KOPT-K1 (cell line): ENCODE results near the gene RGP1.
A peak's percentile ranks its signal among the peaks of the same experiment; 100 is the strongest.

Experiments
- H3K27ac ChIP-seq: fragments of 200-600 bp; sonication (generic); 2 replicates; pipeline ENCODE4 v1.5.1; 2016; ENCODE audit warnings: antibody characterized with exemption, mild to moderate bottlenecking, low read depth, low read length; ENCODE audit not compliant: poor library complexity, severe bottlenecking
- H3K36me3 ChIP-seq: fragments of 200-600 bp; sonication (generic); 2 replicates; pipeline ENCODE4 v1.5.1; 2017; ENCODE audit warnings: antibody characterized with exemption, mild to moderate bottlenecking, low read length, moderate library complexity; ENCODE audit not compliant: insufficient read depth
- H3K9me3 ChIP-seq: fragments of 200-600 bp; sonication (generic); 2 replicates; pipeline ENCODE4 v1.5.1; 2017; ENCODE audit warnings: antibody characterized with exemption, low read length, mild to moderate bottlenecking; ENCODE audit not compliant: insufficient read depth, poor library complexity, severe bottlenecking

Gene RGP1

GRCh38 chr9:35748858-35749514, at the start of gene RGP1, which contains the start of gene GBA2:
RGP1 (plus strand) TSS chr9:35749287; CDS start chr9:35749756, 469 bp downstream.
GBA2 (minus strand) TSS chr9:35749228; CDS start chr9:35748704, 524 bp downstream.
- H3K9me3 ChIP-seq, result no peaks in the 10 kb centered on the region
- peak within 1 kb of the TSS; percentile 59 for H3K27ac ChIP-seq
- peaks cover 22% of the 10 kb centered on the region for H3K36me3 ChIP-seq

GRCh38 chr9:35700031-35700430, 49.1 kb upstream of the RGP1 start:
- peaks cover 96% of the 10 kb centered on the region for H3K36me3 ChIP-seq
- H3K27ac ChIP-seq, result no peak overlapping the region
- H3K9me3 ChIP-seq, result no peaks in the 10 kb centered on the region

- H3K27ac ChIP-seq, result no peak overlapping the region
- H3K9me3 ChIP-seq, result no peaks in the 10 kb centered on the region
- peaks cover 100% of the 10 kb centered on the region for H3K36me3 ChIP-seq
These were observed 48.1 kb upstream of the RGP1 start for GRCh38 chr9:35700942-35701341.

- H3K36me3 ChIP-seq, result peaks cover 100% of the 10 kb centered on the region
- H3K27ac ChIP-seq, result no peak overlapping the region
- H3K9me3 ChIP-seq, result no peaks in the 10 kb centered on the region
These were observed 46.4 kb upstream of the RGP1 start for GRCh38 chr9:35702696-35703095.

GRCh38 chr9:35703906-35704672, 45.0 kb upstream of the RGP1 start:
- peaks cover 100% of the 10 kb centered on the region for H3K36me3 ChIP-seq
- no peak overlapping the region for H3K27ac ChIP-seq
- H3K9me3 ChIP-seq, result no peaks in the 10 kb centered on the region

- peaks cover 97% of the 10 kb centered on the region for H3K36me3 ChIP-seq
- H3K27ac ChIP-seq, result no peak overlapping the region
- no peaks in the 10 kb centered on the region for H3K9me3 ChIP-seq
These were observed 43.7 kb upstream of the RGP1 start for GRCh38 chr9:35705372-35705771.

- H3K36me3 ChIP-seq, result peaks cover 97% of the 10 kb centered on the region
These were observed 43.2 kb upstream of the RGP1 start for GRCh38 chr9:35705836-35706430.

GRCh38 chr9:35706951-35707350, 42.1 kb upstream of the RGP1 start:
- Histone ChIP-seq H3K36me3 (peaks cover 97% of the 10 kb centered on the region), H3K27ac (no peak overlapping the region), H3K9me3 (no peaks in the 10 kb centered on the region)

More at GRCh38 chr9:35705836-35706430, 43.2 kb upstream of the RGP1 start:
- Histone ChIP-seq H3K27ac (no peak overlapping the region), H3K9me3 (no peaks in the 10 kb centered on the region)

- no peak overlapping the region for H3K27ac ChIP-seq
- peaks cover 97% of the 10 kb centered on the region for H3K36me3 ChIP-seq
- H3K9me3 ChIP-seq, result no peaks in the 10 kb centered on the region
These were observed 40.9 kb upstream of the RGP1 start for GRCh38 chr9:35708146-35708545.

GRCh38 chr9:35710818-35711500, 38.1 kb upstream of the RGP1 start:
- Histone ChIP-seq H3K9me3 (no peaks in the 10 kb centered on the region), H3K27ac (no peak overlapping the region), H3K36me3 (peaks cover 97% of the 10 kb centered on the region)

GRCh38 chr9:35711501-35712428, 37.3 kb upstream of the RGP1 start:
- H3K27ac ChIP-seq, result no peak overlapping the region
- H3K9me3 ChIP-seq, result no peaks in the 10 kb centered on the region
- peaks cover 97% of the 10 kb centered on the region for H3K36me3 ChIP-seq

GRCh38 chr9:35712762-35713400, 36.2 kb upstream of the RGP1 start:
- Histone ChIP-seq H3K9me3 (no peaks in the 10 kb centered on the region), H3K36me3 (peaks cover 97% of the 10 kb centered on the region), H3K27ac (no peak overlapping the region)

- Histone ChIP-seq H3K9me3 (no peaks in the 10 kb centered on the region), H3K27ac (no peak overlapping the region), H3K36me3 (peaks cover 97% of the 10 kb centered on the region)
These were observed 35.5 kb upstream of the RGP1 start for GRCh38 chr9:35713578-35713977.

GRCh38 chr9:35714123-35714522, 35.0 kb upstream of the RGP1 start:
- H3K36me3 ChIP-seq, result peaks cover 97% of the 10 kb centered on the region
- no peaks in the 10 kb centered on the region for H3K9me3 ChIP-seq
- no peak overlapping the region for H3K27ac ChIP-seq
